HL-60 (cell line): ENCODE results near the gene TMEM165.

ENCODE experiments used
- DNase-seq, 2 experiments: peaks; one replicate each; pipeline ENCODE4 v3.0.0-alpha.2; 2010 to 2020; ENCODE audit warnings: low read depth in 1 of 2, low spot score in 1 of 2
- H3K27ac ChIP-seq: fragments of 250-450 bp; sonication (Bioruptor Pico); replicated peaks from 2 replicates; pipeline ENCODE4 v1.5.1; 2020; ENCODE audit warnings: mild to moderate bottlenecking, moderate library complexity
- H3K27me3 ChIP-seq: fragments of 250-450 bp; sonication (Bioruptor Pico); 2 replicates; pipeline ENCODE4 v1.5.1; 2021; ENCODE audit warnings: mild to moderate bottlenecking, moderate library complexity; ENCODE audit not compliant: insufficient read depth, poor library complexity, severe bottlenecking
- H3K4me3 ChIP-seq: replicated peaks from 2 replicates; pipeline ENCODE4 v1.5.1; 2011; ENCODE audit warnings: mild to moderate bottlenecking, control low read depth, low read length; ENCODE audit not compliant: insufficient read depth
- CTCF ChIP-seq: IDR thresholded peaks from one replicate; pipeline ENCODE4 v1.5.1; 2011; ENCODE audit warnings: low read length, control low read depth, inconsistent platforms; ENCODE audit not compliant: insufficient read depth
- GABPA ChIP-seq: IDR thresholded peaks from 2 replicates; pipeline ENCODE4 v1.6.1; 2012; ENCODE audit warnings: low read depth
- POLR2AphosphoS5 ChIP-seq: IDR thresholded peaks from 2 replicates; pipeline ENCODE4 v1.6.1; 2012; ENCODE audit warnings: low read depth
- SPI1 ChIP-seq: IDR thresholded peaks from 2 replicates; pipeline ENCODE4 v1.6.1; 2012; ENCODE audit warnings: low read depth, mild to moderate bottlenecking, borderline replicate concordance
- TF ChIP-seq, protein P1 (sequence below): IDR thresholded peaks from 2 replicates; pipeline ENCODE4 v1.6.1; 2012; ENCODE audit warnings: low read depth; ENCODE audit not compliant: insufficient replicate concordance

The TMEM165 gene

GRCh38 chr4:55468724-55469123 is 73.0 kb downstream of the TMEM165 start:
- Histone ChIP-seq H3K4me3 (no peak overlapping the region), H3K27me3 (no peaks in the 10 kb centered on the region), H3K27ac (no peak overlapping the region)
- DNase-seq: no peak
- TF ChIP-seq GABPA: no peak
- no peak for TF ChIP-seq POLR2AphosphoS5
- TF ChIP-seq CTCF: no peak
- TF ChIP-seq, protein P1, sequence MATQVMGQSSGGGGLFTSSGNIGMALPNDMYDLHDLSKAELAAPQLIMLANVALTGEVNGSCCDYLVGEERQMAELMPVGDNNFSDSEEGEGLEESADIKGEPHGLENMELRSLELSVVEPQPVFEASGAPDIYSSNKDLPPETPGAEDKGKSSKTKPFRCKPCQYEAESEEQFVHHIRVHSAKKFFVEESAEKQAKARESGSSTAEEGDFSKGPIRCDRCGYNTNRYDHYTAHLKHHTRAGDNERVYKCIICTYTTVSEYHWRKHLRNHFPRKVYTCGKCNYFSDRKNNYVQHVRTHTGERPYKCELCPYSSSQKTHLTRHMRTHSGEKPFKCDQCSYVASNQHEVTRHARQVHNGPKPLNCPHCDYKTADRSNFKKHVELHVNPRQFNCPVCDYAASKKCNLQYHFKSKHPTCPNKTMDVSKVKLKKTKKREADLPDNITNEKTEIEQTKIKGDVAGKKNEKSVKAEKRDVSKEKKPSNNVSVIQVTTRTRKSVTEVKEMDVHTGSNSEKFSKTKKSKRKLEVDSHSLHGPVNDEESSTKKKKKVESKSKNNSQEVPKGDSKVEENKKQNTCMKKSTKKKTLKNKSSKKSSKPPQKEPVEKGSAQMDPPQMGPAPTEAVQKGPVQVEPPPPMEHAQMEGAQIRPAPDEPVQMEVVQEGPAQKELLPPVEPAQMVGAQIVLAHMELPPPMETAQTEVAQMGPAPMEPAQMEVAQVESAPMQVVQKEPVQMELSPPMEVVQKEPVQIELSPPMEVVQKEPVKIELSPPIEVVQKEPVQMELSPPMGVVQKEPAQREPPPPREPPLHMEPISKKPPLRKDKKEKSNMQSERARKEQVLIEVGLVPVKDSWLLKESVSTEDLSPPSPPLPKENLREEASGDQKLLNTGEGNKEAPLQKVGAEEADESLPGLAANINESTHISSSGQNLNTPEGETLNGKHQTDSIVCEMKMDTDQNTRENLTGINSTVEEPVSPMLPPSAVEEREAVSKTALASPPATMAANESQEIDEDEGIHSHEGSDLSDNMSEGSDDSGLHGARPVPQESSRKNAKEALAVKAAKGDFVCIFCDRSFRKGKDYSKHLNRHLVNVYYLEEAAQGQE: no peak
- TF ChIP-seq SPI1: no peak

DNA sequence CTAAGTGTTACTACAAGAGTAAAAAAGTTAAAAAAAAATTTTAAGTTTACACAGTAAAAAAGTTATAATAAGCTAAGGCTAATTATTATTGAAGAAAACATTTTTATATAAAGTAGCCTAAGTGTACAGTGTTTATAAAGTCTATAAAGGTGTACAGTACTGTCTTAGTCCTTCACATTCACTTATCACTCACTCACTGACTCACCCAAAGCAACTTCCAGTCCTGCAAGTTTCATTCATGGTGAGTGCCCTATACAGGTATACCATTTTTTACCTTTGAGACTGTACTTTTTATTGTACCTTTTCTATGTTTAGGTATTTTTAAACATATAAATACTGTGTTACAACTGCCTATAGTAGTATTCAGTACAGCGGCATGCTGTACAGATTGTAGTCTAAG is 74.2 kb downstream of the TMEM165 start:
- no peak for DNase-seq
- no peak for TF ChIP-seq GABPA
- TF ChIP-seq POLR2AphosphoS5: no peak
- TF ChIP-seq CTCF: no peak
- no peak for TF ChIP-seq SPI1
- TF ChIP-seq, protein P1: no peak
- no peaks in the 10 kb centered on the region for H3K27me3 ChIP-seq
- no peak overlapping the region for H3K4me3 ChIP-seq
- H3K27ac ChIP-seq: no peak overlapping the region
